ENCODE results near the gene CRYZ. TPM values are rescaled to one million over a fixed set of nuclear protein-coding genes. Genes with fewer than 3 reads are reported as not detected.

Gene CRYZ
- total RNA-seq, 1 donor from 2014 or later = 31.8 TPM

- ATAC-seq (ENCODE audit: low read depth) = no peak
- Mint-ChIP-seq H3K4me3 (no peak overlapping the region), H3K4me1 (no peaks in the 10 kb centered on the region), H3K27me3 (no peaks in the 10 kb centered on the region), H3K27ac (no peak overlapping the region), H3K36me3 (ENCODE audit: low read depth) (peaks cover 54% of the 10 kb centered on the region), H3K9me3 (no peaks in the 10 kb centered on the region)
- CTCF ChIA-PET = no interaction called here
- POLR2A ChIA-PET = no interaction called here
- DNase-seq = no peak
- intact Hi-C loops (cut with micrococcal nuclease) = no loop called here
- TF ChIP-seq, protein P1, sequence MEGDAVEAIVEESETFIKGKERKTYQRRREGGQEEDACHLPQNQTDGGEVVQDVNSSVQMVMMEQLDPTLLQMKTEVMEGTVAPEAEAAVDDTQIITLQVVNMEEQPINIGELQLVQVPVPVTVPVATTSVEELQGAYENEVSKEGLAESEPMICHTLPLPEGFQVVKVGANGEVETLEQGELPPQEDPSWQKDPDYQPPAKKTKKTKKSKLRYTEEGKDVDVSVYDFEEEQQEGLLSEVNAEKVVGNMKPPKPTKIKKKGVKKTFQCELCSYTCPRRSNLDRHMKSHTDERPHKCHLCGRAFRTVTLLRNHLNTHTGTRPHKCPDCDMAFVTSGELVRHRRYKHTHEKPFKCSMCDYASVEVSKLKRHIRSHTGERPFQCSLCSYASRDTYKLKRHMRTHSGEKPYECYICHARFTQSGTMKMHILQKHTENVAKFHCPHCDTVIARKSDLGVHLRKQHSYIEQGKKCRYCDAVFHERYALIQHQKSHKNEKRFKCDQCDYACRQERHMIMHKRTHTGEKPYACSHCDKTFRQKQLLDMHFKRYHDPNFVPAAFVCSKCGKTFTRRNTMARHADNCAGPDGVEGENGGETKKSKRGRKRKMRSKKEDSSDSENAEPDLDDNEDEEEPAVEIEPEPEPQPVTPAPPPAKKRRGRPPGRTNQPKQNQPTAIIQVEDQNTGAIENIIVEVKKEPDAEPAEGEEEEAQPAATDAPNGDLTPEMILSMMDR (IDR thresholded peaks at IDR 0.05) = no peak
Observed at GRCh38 chr1:74703386-74704182, 29.3 kb downstream of the CRYZ start.

- Mint-ChIP-seq H3K27me3 (no peaks in the 10 kb centered on the region), H3K36me3 (ENCODE audit: low read depth) (peaks cover 21% of the 10 kb centered on the region), H3K4me1 (no peaks in the 10 kb centered on the region), H3K27ac (no peak overlapping the region), H3K4me3 (no peak overlapping the region), H3K9me3 (no peaks in the 10 kb centered on the region)
- intact Hi-C loops (cut with micrococcal nuclease) = no loop called here
- no peak for ATAC-seq (ENCODE audit: low read depth)
- ChIA-PET CTCF (no interaction called here), POLR2A (no interaction called here)
- TF ChIP-seq, protein P1 (IDR thresholded peaks at IDR 0.05) = no peak
- DNase-seq = no peak
Observed at GRCh38 chr1:74699331-74699730, 33.5 kb downstream of the CRYZ start.

GRCh38 chr1:74697832-74698231 is 35.0 kb downstream of the CRYZ start:
- Mint-ChIP-seq H3K36me3 (ENCODE audit: low read depth) (peaks cover 8% of the 10 kb centered on the region), H3K9me3 (no peaks in the 10 kb centered on the region), H3K27me3 (no peaks in the 10 kb centered on the region), H3K4me1 (no peaks in the 10 kb centered on the region), H3K4me3 (no peak overlapping the region), H3K27ac (no peak overlapping the region)
- POLR2A ChIA-PET = no interaction called here
- TF ChIP-seq, protein P1 (IDR thresholded peaks at IDR 0.05) = no peak
- ATAC-seq (ENCODE audit: low read depth) (no peak), DNase-seq (no peak)
- CTCF ChIA-PET = no interaction called here
- intact Hi-C loops (cut with micrococcal nuclease) = no loop called here

GRCh38 chr1:74693473-74693872 is 39.4 kb downstream of the CRYZ start:
- TF ChIP-seq, protein P1 (IDR thresholded peaks at IDR 0.05) = no peak
- H3K27ac Mint-ChIP-seq = no peak overlapping the region
- ATAC-seq (ENCODE audit: low read depth) (no peak), DNase-seq (no peak)
- H3K4me3 Mint-ChIP-seq = no peak overlapping the region
- H3K4me1 Mint-ChIP-seq = no peaks in the 10 kb centered on the region
- no peaks in the 10 kb centered on the region for H3K9me3 Mint-ChIP-seq
- CTCF ChIA-PET = no interaction called here
- H3K27me3 Mint-ChIP-seq = no peaks in the 10 kb centered on the region
- POLR2A ChIA-PET = no interaction called here
- intact Hi-C loops (cut with micrococcal nuclease) = no loop called here
- no peaks in the 10 kb centered on the region for H3K36me3 Mint-ChIP-seq (ENCODE audit: low read depth)

DNA sequence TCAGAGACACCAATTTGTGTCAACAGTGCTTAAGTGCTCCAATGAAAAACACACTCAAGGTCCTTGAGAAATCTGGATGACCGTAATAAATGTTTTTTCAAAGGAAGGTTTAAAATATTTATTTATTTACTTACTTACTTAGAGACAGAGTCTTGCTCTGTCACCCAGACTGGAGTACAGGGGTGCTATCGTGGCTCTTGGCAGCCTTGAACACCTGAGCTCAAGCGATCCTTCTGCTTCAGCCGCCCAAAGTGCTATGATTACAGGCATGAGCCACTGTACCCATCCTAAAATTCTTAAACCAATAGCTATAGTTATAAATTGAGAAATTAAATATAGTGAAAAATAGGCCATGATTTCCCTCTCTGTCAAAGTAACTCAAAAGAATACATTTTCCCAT is 41.9 kb downstream of the CRYZ start:
- ChIA-PET CTCF (interaction anchor here (0.7 to 1.9 kb wide), 6 partner anchors 17 to 851 kb away, joined by 3 to 6 read pairs (median 4); partner anchors contain the start of gene TYW3), POLR2A (no interaction called here)
- DNase-seq = no peak
- Mint-ChIP-seq H3K4me1 (no peaks in the 10 kb centered on the region), H3K27ac (no peak overlapping the region), H3K27me3 (no peaks in the 10 kb centered on the region), H3K4me3 (no peak overlapping the region), H3K36me3 (ENCODE audit: low read depth) (no peaks in the 10 kb centered on the region), H3K9me3 (no peaks in the 10 kb centered on the region)
- TF ChIP-seq, protein P1 (IDR thresholded peaks at IDR 0.05) = no peak
- intact Hi-C loops (cut with micrococcal nuclease) = loop anchor here (1.0 kb wide), 1 partner anchor 187 kb away; no protein-coding TSS in a partner anchor
- no peak for ATAC-seq (ENCODE audit: low read depth)
